Hematopoietic multipotent progenitor cell treated with erythropoietin and hydrocortisone succinate and interleukin-3 and kit ligand, for 17 days (in vitro differentiated cells): ENCODE measurements around the gene CYBB.
"Not testable (repeated sequence)": the region's sequence is repeated elsewhere in the genome, so short reads cannot be mapped to it uniquely, and the experiment has no call there.

Experiments
- DNase-seq: peaks from one replicate; pipeline ENCODE4 v3.0.0-alpha.2; 2015; ENCODE audit warnings: low spot score

CYBB gene

DNA sequence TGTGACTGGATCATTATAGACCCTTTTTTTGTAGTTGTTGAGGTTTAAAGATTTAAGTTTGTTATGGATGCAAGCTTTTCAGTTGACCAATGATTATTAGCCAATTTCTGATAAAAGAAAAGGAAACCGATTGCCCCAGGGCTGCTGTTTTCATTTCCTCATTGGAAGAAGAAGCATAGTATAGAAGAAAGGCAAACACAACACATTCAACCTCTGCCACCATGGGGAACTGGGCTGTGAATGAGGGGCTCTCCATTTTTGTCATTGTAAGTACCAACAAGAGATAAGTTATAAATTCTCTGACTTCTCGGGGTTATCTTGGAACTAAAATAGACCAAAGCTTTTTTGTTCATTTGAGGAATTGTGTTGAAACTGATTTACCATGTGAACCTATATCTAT lies at the start of gene CYBB:
TSS of gene CYBB (plus strand) at position 203 of the 400 bp plus-strand sequence. CDS start at position 222, 19 bp downstream.
- no peak for DNase-seq

DNA sequence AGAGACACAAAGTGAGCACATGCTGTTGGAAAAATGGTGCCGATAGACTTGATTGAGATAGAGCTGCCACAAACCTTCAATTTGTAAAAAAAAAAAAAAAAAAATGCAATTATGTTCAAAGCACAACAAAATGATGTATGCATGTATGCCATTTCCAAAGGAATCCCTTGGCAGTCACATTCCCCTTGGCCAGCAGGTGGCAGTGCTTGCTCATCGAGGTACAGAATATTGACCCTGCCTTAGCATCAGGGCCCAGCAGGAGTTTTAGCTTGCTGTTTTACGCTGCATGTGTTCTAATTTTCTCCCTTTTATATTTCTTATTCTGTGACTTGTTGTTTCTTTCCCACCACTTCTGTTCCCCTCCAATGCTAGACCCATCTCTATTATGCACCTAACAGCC lies 34.5 kb upstream of the CYBB start:
- peak; percentile 65 for DNase-seq

DNA sequence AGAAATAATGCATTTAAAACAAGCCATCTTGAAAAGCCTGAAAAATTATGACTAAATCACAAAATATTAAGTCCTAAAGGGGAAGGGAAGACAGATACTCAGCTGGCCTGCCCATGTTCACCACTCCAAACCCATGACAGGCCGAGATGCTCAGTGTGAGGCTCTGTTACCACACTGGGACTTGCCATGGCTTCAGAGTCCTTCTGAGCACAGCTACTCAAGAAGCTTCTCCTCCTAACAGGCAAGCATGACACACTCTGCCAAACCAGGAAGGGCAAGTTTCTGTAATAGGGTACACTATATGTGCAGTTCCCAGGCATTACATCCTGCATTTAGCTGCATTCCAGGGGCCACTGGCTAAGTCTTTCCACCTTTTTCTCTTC lies 34.0 kb upstream of the CYBB start:
- DNase-seq = no peak

DNA sequence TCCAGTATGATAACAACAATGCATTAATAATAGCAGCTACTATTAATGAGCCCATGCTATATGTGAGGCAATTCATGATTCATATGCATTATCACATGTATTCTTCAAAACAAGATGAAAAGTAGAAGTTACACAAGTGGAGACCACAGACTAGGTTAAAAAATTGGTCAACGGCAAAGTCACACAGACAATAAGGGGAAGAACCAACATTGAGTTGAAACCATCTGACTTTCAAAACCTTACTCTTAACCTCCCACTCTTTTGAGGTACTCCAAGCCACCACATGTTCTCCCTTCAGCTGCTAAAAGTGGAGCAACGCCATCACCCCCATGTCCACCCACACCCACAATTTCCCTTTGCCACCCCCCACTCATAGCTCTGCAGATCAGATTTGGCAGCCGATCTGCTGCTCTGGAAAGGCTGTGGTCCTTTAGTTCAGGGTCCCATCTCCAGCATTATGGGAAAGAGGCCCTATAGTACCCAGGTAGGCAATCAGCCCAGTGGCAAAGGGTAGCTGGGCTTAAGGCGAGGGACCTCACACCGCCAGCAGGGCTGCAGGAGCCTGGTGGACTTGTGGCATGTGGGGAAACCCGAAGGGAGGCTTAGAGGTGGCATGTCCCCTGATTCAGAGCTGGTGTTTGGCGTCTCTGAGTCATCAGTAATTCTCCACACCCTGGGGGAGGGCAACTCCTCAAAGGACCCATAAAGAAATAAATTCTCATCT lies 33.5 kb upstream of the CYBB start:
- no peak for DNase-seq

DNA sequence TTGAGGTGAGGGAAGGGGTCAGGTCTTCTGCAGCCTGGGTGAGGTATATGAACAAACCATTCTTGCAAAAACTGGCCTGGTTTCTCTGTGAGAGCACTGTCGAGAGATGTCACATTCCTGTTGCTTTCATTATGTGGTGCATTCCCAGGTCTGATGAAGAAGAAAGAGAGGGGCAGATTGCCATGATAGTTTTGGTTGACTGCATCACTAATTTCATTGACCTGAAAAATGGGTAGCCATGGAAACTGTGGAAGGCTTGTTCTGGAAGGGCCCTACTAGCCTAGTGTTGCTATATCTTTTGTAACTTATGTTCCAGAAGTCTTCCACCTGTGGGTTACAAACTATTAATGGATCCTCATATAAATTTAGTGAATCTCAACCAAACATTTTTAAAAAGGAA lies 32.9 kb upstream of the CYBB start:
- DNase-seq = no peak

DNA sequence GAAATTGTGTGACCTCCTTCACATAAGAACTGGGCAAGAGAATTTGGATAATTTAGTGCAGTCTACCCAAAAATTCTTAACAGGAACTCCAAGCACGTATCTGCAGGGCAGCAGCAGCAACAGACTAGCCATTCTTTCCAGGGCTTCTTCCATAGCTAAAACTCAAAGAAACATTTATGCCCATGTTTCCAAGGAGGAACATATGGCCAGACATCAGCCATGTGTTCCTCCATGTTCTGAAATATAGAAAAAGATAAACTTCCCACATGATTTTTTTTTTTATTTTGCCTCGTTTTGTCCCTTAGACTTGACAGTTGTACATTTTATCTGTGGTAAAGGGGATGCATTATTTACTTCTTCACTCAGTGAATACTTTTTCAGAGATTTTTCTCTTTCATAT lies 27.6 kb upstream of the CYBB start:
- no peak for DNase-seq

DNA sequence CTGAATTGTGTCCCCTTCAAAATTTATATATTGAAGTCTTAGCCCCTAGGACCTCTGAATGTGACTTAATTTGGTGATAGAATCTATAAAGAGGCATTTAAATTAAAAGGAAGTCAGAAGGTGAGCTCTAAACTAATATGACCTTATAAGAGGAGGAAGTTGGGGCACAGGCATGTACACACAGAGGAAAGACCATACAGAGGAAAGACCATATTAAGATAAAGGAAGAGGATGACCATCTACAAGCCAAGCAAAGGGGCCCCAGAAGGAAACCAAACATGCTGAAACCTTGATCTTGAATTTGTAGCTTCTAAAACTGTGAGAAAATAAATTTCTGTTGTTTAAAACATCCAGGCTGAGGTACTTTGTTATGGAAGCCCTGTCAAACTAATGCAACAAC lies 26.9 kb upstream of the CYBB start:
- DNase-seq = no peak

DNA sequence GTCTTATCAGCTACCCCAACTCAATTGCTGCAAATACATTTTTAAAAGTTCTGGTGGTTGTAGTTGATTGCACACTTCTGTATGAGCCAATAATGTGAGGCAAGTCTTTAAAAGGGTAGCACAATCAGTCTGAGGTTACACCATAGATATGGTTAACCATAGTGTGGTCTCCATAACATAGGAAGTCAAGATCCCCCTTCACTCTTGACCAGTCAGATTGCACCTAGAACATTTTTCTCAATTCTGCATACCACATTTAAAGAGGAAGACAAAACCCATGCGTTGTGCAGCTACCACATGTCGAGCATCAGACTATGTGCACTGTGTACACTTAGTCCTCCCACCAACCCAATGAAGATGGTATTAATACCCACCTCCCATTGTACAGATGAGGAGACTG lies 26.5 kb upstream of the CYBB start:
- no peak for DNase-seq

DNA sequence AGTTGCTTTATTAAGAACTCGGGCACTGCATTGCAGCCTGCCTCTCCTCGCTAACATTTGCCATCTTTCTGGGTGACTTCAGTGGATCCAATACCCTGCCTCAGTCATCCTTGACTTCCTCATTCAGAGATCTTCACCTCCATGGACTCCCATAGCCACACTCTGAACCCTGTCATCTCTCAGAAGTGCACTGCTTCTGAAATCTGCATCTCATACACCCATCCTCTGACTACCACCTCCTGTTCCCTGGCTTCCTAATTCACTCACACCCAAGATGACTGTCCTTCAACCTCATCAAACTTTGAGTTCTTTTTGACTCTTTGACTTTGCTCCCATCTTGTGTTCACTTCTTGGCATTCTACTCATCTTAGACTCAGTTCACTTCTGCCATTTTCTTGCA lies 25.3 kb upstream of the CYBB start:
- no peak for DNase-seq

DNA sequence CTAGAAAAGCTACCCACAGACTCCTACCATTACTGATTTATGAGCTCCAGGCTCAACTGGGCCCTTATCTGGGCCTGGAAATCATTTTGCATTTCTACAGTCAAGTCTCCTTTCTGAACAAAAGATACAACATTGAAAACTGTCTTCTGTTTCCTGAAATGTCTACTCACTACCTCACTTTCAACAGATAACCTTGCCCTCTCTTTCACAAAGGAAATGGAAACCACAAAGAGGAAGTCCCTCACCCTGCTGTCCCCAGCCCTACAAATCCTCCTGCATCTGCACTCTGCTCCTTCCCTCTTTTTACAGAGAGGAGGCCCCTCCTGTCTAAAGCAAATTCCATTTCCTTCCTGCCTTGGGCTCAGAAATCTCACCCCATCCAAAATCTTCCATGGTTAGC lies 24.8 kb upstream of the CYBB start:
- no peak for DNase-seq

DNA sequence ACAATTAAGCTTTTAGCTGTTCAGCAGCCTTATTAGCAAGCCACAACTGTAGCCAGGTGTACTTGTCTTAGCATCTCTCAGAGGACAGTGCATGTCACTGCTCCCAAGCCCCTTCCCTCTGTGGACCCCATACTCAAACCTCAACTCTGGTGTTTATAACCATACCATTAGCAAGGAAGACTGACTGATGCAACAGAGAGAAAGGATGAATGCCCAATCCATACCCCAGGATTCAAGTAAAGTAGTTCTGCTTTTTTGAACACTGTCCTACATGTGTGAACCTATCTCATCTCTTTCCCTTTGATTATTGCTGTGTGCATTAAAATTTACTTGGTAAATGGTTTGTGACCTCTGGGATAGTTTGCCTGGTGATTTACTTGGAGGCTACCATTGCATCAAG lies 22.8 kb upstream of the CYBB start:
- no peak for DNase-seq

DNA sequence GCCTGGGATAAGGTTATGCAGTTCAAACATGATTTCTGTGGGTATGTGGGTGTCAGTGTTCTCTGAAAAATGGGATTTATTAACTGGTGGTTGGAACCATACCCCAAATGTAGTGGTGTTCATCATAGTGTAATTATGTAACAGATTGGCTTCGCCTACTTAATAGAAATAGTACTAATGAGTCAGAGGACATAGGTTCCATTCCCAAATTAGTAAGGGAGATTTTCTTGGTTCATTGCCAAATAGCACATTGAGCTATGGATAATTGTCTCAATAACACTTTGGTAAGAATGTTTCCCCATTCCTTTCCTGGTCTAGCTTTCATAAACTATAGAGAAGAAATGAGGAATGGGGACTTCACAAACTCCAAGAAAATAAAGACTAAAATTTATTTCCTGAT lies 20.5 kb upstream of the CYBB start:
- no peak for DNase-seq

DNA sequence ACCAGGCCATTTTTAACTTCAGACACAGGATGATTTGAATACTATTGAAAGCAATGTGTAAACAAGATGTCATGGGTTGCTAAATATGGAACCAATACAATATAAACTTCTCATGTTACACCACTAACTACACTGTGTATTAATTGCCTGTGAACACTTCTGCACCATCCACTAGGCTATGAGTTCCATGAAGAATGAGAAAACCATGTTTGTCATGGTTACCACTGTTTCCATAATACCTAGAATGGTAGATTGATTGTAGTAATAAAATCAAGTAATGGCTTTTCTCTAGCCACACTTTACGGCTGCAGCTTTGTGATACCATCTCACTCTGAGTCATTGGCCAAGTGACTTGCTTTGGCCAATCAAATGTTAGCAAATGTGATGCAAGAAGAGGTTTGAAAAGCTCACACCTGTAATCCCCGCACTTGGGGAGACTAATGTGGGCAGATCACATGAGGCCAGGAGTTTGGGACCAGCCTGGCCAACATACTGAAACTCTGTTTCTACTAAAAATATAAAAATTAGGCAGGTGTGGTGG lies 19.9 kb upstream of the CYBB start:
- no peak for DNase-seq

DNA sequence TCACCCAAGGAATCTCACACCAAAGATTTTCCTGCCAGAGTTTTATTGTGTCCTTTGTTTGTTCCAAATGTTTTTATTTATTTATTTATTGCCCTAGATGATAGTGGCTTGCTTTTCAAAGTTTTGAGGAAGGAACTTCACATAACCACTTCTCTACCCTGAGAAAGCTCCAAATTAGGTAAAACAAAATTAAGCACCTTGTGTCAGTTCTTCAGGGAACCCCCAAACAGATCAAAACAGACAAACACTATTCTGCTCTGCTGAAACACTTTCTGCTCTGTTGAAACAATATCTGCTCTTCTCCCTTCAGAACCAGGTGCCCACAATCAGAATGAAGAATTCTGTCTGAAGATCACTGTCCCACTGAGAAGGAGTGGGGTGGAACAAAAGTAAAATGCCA lies 16.5 kb upstream of the CYBB start:
- DNase-seq = no peak

DNA sequence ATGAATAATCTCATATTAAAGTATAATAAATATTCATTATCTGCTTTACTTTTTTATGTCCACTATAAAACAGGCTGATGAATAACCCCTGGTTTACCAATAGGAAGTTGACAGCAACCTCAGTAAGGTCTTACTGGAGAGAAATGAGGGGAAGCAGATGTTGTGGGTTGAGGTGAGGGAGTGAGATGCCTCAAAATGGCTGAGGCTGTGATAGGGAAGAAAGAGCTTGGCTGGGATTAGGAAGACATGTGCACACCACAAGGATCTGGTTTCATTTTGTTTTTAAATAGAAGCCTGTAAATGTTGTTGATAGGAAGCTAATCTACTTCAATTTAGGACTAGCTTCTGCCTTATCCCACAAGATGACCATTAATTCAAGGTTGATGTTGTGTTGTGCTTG lies 14.4 kb upstream of the CYBB start:
- DNase-seq = no peak

DNA sequence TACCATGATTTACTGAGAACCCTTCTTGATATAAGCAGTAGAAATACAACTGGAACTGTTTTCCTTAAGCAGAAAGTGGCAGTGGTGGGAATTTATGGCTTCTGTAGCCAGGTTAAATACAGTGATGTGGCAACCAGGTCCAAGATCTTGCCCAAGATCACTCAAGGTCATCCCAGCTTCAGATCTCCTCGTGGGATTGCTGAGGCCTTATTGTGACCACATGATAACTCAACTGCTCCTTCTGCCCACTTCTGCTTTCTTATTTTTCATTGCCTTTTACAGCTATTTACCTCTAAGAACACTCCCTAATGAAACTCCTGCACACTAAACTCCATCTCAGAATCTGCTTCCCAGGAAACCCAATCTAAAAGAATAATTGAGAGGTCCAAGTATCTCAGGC lies 12.4 kb upstream of the CYBB start:
- DNase-seq = no peak

DNA sequence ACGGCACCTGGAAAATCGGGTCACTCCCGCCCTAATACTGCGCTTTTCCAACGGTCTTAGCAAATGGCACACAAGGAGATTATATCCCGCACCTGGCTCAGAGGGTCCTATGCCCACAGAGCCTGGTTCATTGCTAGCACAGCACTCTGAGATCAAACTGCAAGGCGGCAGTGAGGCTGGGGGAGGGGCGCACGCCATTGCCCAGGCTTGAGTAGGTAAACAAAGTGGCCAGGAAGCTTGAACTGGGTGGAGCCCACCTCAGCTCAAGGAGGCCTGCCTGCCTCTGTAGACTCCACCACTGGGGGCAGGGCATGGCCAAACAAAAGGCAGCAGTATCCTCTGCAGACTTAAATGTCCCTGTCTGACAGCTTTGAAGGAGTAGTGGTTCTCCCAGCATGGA lies 11.0 kb upstream of the CYBB start:
- DNase-seq = not testable (repeated sequence)

DNA sequence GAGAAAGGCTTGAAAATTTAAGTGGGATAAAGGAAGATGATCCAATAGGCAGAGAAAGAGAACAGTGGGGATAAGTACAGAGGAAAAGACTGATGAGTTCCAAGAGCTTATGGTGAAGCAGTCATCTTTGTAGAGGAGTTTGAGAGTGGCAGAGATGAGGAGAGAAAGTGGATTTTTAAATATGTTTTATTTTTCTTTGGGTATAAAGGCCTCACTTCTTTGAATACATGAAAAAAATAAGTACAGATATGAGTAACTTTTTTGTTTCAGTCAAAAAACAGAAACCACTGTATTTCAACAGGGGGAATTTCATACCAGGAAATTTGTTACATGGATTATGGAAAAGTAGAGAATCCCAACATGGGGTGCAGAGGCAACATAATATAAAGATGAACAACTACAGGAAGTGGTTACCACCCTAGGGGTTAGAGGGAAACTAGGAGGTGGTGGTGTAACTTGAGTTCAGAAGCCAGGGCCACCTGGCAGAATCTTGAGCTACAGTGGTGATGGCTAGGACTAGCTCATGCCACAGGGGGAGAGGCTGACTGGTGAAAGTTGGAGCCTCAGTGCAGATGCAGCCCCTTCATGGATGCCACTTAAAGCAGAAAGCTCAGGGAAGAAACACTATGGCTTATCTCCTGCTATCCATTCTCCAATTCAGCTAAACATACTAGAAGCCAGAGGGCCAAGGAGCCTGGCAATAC lies 3.4 kb upstream of the CYBB start:
- no peak for DNase-seq

DNA sequence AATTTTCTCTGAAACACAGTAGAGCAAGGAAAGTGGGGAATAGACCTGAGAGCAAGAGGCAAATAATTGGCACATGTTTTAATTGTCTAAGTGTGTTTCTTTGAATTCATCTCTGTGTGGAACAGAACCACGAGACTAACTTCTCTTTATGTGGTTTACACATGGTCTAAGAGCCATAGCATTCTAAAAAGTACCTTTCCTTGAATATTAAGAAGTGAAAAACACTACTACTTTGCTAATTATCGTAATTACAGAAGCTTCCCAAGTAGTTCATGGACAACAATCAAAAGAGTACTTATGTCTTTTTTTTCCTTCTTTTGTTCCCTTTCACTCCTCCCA lies 2.9 kb upstream of the CYBB start:
- no peak for DNase-seq

DNA sequence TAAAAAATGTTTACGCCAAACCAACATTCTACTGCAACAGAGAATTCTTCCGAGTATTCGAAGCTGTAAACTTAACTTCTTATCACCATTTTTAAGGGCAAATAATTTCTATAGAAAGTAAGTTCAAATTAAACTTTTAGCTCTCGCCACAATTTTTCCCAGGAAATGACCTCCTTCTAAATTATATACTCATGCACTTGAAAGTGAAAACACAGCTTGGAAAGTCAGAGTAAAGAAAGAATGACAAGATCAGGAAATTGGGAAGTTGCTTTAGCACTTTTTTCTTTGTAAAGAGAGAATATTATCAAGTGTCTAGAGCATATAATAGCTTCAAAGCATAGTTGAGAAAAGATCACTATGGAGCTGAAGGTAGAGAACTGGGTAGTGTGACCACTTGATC lies 1.2 kb downstream of the CYBB start:
- no peak for DNase-seq

DNA sequence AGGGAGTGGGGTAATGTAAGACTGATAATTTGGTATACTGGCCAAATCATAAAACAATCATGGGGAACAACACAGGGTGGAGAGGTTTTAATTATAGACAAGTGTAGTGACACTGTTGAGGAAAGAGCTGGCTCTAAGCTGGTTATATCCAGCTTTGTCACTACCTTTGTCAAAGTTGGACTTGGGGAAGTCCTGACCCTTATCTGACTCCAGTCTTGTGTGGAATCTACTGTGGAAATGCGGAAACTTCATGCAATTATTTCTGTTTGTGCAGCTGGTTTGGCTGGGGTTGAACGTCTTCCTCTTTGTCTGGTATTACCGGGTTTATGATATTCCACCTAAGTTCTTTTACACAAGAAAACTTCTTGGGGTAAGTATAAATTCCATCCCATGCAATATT lies 2.0 kb downstream of the CYBB start:
- DNase-seq = no peak

DNA sequence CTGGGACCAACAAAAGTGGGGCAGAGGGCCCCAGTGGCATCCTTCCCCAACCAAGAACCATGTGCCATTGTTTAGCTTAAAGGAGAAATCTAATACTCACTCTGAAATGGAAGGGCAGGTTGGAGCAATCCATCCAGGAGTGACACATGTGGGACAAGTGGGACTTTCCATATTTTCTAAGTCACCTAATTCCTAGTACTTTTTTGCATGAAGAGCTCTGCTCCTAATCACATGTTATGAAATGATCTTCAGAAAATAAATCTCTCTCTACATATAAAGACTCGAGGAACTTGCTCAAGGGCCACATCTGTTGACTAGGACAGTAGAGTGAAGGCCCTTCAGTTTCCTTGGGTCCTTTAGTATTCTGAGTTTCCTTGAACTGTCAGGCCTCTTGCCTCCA lies 2.5 kb downstream of the CYBB start:
- no peak for DNase-seq

DNA sequence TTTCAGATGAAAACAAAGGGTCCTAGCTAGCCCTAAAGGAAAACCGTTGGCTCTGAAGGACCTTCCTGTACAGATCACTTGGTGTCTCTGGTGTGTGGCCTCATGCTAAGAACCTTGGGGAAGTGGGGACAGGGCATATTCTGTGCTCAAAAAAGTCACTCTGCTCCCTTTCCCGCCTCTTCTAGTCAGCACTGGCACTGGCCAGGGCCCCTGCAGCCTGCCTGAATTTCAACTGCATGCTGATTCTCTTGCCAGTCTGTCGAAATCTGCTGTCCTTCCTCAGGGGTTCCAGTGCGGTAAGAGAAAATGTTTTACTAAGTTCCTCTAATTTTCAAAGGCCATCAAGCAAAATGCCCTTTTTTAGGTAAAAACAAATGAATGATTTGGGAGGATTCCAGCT lies 3.4 kb downstream of the CYBB start:
- DNase-seq = no peak

DNA sequence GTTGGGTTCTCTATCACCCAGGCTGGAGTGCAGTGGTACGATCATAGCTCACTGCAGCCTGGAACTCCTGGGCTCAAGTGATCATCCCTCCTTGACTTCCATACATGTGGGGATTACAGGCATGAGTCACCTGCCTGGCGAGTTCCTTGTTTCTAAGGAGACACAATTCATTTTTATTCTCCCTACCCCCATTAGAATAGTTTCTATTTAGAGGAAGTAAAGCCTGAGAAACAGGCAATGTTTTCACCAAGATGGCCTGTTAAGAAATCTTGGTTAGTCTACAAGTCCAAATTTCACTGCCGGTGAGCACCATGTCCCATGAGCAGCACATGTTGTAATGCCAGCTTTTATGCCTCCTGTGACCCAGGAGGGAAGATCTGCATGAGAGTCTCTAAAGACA lies 5.7 kb downstream of the CYBB start:
- no peak for DNase-seq
